Large intestine (tissue), 3 donors: ENCODE measurements around the gene CXCR5. TPM values are rescaled to one million over a fixed set of nuclear protein-coding genes. Genes with fewer than 3 reads are reported as not detected.
A peak's percentile ranks its signal among the peaks of the same experiment; 100 is the strongest.

Experiments
- DNase-seq, 2 donors: peaks; one replicate each; pipeline versions ENCODE4 v3.0.0 to v3.0.0-alpha.2; 2013
- H3K27ac ChIP-seq: one replicate; pipeline ENCODE4 v1.5.1; 2013; ENCODE audit warnings: low read length
- H3K27me3 ChIP-seq: 2 replicates; pipeline ENCODE4 v1.6.1; 2013; ENCODE audit warnings: low read length; ENCODE audit not compliant: control insufficient read depth, insufficient read depth
- H3K36me3 ChIP-seq: 2 replicates; pipeline ENCODE4 v1.6.1; 2013; ENCODE audit warnings: low read length; ENCODE audit not compliant: control insufficient read depth, insufficient read depth
- H3K4me1 ChIP-seq: one replicate; pipeline ENCODE4 v1.6.1; 2013; ENCODE audit warnings: low read length; ENCODE audit not compliant: control insufficient read depth, insufficient read depth
- H3K4me3 ChIP-seq: one replicate; pipeline ENCODE4 v1.5.1; 2013; ENCODE audit warnings: low read length
- H3K9me3 ChIP-seq: one replicate; pipeline ENCODE4 v1.6.1; 2013; ENCODE audit warnings: mild to moderate bottlenecking, low read depth, low read length, moderate library complexity; ENCODE audit not compliant: control insufficient read depth
- WGBS: methylation state at CpG from one replicate; pipeline ENCODE4 v1.1.5; 2013; ENCODE audit warnings: low lambda C conversion rate; ENCODE audit not compliant: insufficient coverage; 5-methylcytosine and 5-hydroxymethylcytosine counted together
- polyA plus RNA-seq: library from polyadenylated mRNA; unstranded; fragments of 120-200 nt; gene quantifications from one replicate; pipeline ENCODE4 v1.2.1, GENCODE V29; 2013

CXCR5 gene
- polyA plus RNA-seq, 1 donor: 0.07 TPM

DNA sequence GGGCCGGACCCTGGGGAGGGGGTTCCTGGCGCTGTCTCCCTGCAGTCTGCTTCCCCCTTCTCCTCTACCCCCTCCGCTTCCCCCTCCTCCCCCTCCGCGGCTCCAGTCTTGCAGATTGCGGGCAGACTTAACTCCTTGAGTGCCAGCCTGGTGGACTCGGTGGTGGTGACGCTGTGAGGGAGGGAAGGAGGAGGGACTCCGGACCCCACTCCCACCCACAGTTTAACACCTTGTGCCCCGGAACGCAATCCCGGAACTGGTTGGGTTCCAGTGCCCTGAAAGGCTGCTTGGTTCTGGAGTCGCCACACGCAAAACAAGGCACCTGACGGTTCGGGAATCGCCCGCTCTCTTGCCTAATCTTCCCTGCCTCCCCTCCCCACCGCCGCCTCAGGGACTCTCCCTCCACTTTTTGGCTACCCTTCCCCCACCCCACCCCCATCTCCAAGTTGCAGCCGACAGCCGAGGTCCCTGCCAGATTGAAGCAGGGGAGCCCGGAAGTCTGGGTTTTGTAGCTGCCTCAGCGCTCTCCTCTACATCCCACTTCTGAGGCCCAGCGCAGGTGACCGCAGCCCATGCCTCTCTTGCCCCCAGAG lies 45.9 kb downstream of the CXCR5 start:
- H3K4me1 ChIP-seq: peaks cover 18% of the 10 kb centered on the region
- WGBS: no CpG with 5 or more reads among the region's 26 CpGs
- H3K9me3 ChIP-seq: no peaks in the 10 kb centered on the region

DNA sequence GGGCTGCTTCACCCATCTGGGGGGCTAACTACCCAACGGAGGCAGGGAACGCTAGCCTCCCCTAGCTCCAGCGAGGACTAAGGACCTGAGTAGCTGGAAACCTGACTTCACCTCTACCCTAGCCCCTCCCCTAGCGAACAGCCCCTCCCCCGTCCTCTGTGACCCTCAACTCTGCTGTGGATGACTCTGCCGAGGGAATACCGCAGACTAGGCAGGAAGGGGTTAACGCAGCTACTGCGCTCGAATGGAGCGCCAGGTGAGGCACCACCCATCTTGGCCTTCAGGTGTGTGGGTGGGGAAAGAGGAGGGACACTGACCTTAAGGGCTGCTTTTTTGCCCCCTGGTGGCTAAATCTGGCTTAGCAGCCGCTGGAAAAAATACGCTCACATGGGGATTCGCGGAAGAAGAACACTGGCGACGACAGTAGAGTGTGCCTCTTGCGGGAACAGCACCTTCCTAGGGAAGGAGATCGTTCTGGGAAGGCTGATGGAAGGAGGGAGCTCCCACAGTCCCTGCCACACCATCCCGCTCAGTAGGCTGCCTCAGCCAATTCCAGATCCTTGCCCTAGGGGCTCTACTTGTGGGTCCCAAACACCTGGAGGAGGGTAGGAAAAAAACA lies 46.5 kb downstream of the CXCR5 start:
- Histone ChIP-seq H3K4me1 (peaks cover 18% of the 10 kb centered on the region), H3K4me3 (peak overlapping the region; percentile 82), H3K9me3 (no peaks in the 10 kb centered on the region), H3K27me3 (no peaks in the 10 kb centered on the region), H3K27ac (peak overlapping the region; percentile 97), H3K36me3 (no peaks in the 10 kb centered on the region)
- no CpG with 5 or more reads among the region's 20 CpGs for WGBS
- peak; percentile 94 to 96 for DNase-seq

More for the DNA sequence above, 45.9 kb downstream of the CXCR5 start:
- Histone ChIP-seq H3K4me3 (peak overlapping the region; percentile 82), H3K27ac (peak overlapping the region; percentile 97), H3K36me3 (no peaks in the 10 kb centered on the region), H3K27me3 (no peaks in the 10 kb centered on the region)
- peak; percentile 86 to 91 for DNase-seq

DNA sequence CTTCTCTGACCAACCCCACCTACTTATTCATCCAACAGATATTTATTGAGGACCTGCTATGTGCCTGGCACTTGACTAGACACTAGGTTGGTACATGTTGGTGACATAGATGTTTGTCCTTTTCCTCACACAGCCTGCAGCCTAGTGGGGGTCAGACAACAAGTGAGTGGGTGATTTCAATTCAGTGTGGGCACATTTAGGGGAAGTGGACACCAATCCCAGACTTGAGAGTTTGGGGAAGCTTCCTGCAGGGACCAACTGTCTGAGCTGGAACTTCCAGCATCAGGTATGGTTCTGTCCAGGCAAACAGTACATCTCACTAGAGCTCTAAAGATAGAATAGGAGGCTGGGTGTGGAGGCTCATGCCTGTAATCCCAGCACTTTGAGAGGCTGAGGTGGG lies 47.9 kb downstream of the CXCR5 start:
- Histone ChIP-seq H3K4me3 (no peak overlapping the region), H3K27ac (no peak overlapping the region), H3K36me3 (no peaks in the 10 kb centered on the region), H3K27me3 (no peaks in the 10 kb centered on the region), H3K9me3 (no peaks in the 10 kb centered on the region), H3K4me1 (peaks cover 15% of the 10 kb centered on the region)
- DNase-seq: no peak

- no peak overlapping the region for H3K27ac ChIP-seq
- no CpG with 5 or more reads among the region's 4 CpGs for WGBS
These were observed 49.8 kb downstream of the CXCR5 start for GRCh38 chr11:118933486-118933885.

DNA sequence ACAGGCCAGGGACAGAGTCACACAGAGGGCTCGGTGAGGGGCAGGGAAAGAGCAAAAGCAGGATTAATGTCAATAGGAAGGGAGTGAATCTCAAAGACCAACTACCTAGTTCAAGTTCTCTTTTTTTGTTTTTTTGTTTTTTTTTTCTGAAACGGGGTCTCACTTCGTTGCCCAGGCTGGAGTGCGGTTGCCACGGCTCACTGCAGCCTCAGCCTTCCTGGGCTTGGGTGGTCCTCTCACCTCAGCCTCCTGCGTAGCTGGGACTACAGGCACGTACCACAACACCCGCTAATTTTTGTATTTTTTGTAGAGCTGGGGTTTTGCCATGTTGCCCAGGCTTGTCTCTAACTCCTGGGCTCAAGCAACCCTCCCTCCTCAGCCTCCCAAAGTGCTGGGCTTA lies 51.7 kb downstream of the CXCR5 start:
- Histone ChIP-seq H3K27ac (no peak overlapping the region), H3K36me3 (no peaks in the 10 kb centered on the region), H3K4me1 (peaks cover 11% of the 10 kb centered on the region), H3K27me3 (no peaks in the 10 kb centered on the region), H3K4me3 (no peak overlapping the region), H3K9me3 (no peaks in the 10 kb centered on the region)
- WGBS: 93% methylated on average over 3 of the region's 8 CpGs
- DNase-seq: no peak

More at GRCh38 chr11:118933486-118933885, 49.8 kb downstream of the CXCR5 start:
- H3K9me3 ChIP-seq: no peaks in the 10 kb centered on the region
- H3K36me3 ChIP-seq: no peaks in the 10 kb centered on the region
- DNase-seq: peak in 1 of 2 donors; percentile 29
- no peak overlapping the region for H3K4me3 ChIP-seq
- no peaks in the 10 kb centered on the region for H3K27me3 ChIP-seq
- H3K4me1 ChIP-seq: peaks cover 10% of the 10 kb centered on the region

DNA sequence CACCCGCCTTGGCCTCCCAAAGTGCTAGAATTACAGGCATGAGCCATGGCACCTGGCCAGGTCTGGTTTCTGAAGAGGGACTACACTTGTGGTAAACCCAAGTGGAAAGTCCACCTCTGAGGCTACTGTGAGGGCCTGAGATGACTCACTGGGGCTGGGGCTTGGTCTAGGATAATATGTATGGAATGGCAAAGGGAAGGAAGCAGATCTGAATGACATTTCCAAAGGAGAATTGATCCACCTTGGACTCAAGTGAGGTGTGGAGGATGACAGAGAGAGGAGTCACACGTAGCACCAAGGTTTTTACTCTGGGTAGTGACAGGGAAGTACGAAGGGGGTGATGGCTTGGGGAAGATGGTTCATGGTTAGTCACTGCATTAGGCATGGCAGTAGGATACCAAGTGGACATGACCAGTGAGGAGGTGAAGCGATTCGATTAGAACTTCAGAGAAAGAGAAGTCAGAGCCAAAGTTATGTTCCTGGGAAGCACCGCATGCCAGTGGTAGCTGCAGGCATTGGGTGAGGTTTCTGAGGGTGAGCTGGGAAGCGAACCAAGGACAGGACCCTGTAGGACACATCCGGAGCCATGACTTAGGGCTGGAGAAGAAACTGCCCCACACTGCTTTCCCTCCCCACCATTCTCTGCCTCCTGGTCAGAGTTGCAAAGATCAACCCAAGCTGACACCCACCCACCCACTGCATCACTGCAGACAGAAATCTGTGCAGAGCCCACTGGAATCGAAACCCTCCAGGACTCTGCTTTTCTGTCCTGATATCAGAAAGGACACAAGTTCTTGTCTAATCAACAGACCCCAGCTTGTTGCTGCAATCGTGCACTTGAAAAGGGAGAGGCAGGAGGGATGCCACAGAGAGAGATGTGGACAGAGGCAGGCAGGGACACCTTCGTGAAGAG lies 55.1 kb downstream of the CXCR5 start:
- H3K4me1 ChIP-seq: peaks cover 5% of the 10 kb centered on the region
- no peak overlapping the region for H3K27ac ChIP-seq
- peak in 1 of 2 donors; percentile 72 for DNase-seq
- H3K27me3 ChIP-seq: no peaks in the 10 kb centered on the region
- H3K36me3 ChIP-seq: no peaks in the 10 kb centered on the region
- 60% methylated on average over 2 of the region's 11 CpGs for WGBS
- no peak overlapping the region for H3K4me3 ChIP-seq
- no peaks in the 10 kb centered on the region for H3K9me3 ChIP-seq

- H3K4me3 ChIP-seq: no peak overlapping the region
- H3K4me1 ChIP-seq: peaks cover 5% of the 10 kb centered on the region
- no peak for DNase-seq
- no peak overlapping the region for H3K27ac ChIP-seq
- no peaks in the 10 kb centered on the region for H3K27me3 ChIP-seq
- 100% methylated on average over 1 of the region's 8 CpGs for WGBS
- no peaks in the 10 kb centered on the region for H3K9me3 ChIP-seq
- no peaks in the 10 kb centered on the region for H3K36me3 ChIP-seq
These were observed 55.8 kb downstream of the CXCR5 start for GRCh38 chr11:118939404-118939915.

DNA sequence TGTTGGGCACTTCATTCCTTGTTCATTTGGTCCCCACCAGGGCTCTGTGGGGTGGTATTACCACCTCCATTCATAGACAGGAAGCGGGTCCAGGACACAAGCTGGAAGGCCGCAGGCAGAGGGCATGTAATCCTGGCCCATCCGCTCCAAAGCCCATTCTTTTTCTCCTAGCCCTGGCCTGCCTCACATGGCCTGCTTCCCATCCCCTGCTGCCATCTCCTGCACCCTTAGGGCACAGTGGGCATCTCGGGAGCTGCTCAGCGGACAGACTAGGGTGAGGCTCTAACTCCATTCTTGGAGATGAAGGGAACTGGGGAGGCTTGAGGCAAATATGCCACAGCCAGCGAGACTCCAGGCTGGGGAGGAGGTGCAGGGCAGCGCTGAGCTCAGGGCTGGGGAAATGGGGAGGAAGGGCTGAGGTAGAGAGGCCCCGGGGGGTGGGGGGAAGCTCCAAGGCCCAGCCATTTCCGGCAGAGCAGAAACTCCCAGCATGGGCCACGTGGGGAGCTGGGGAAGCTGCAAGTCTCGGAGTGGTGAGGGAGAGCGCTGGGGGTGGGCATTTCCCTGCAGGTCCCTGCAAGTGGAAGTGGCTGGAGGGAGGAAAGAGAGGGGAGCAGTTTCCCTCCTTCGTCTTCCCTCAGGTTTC lies 56.4 kb downstream of the CXCR5 start:
- H3K27ac ChIP-seq: no peak overlapping the region
- H3K27me3 ChIP-seq: no peaks in the 10 kb centered on the region
- H3K9me3 ChIP-seq: no peaks in the 10 kb centered on the region
- H3K36me3 ChIP-seq: no peaks in the 10 kb centered on the region
- no CpG with 5 or more reads among the region's 13 CpGs for WGBS
- peaks cover 5% of the 10 kb centered on the region for H3K4me1 ChIP-seq
- no peak overlapping the region for H3K4me3 ChIP-seq
- peak in 1 of 2 donors; percentile 46 for DNase-seq

- H3K27ac ChIP-seq: no peak overlapping the region
- no peaks in the 10 kb centered on the region for H3K9me3 ChIP-seq
- no peaks in the 10 kb centered on the region for H3K4me1 ChIP-seq
- no peak overlapping the region for H3K4me3 ChIP-seq
- H3K36me3 ChIP-seq: no peaks in the 10 kb centered on the region
- no peak for DNase-seq
- peaks cover 3% of the 10 kb centered on the region for H3K27me3 ChIP-seq
- no CpG with 5 or more reads among the region's 2 CpGs for WGBS
These were observed 63.4 kb downstream of the CXCR5 start for GRCh38 chr11:118947091-118947490.
